ENCODE measurements around the gene KANK3. TPM values are rescaled to one million over a fixed set of nuclear protein-coding genes. Genes with fewer than 3 reads are reported as not detected.
A peak's percentile ranks its signal among the peaks of the same experiment; 100 is the strongest.

Gene KANK3
- 10 to 100 TPM in 1 of 3 donors, 1 to 10 TPM in 2; 2.0 to 10.1 (median 3.3) TPM for total RNA-seq
- long read RNA-seq, donor 1, transcript KANK3-201 (11 exons, 2,787 nt): major isoform, 55 of 97 reads
- long read RNA-seq, donor 1, partial matches to known transcripts: 19 of 97 reads
- long read RNA-seq, donor 1, other reads (novel, unspliced or antisense): 23 of 97 reads
- long read RNA-seq, donor 2, partial matches to known transcripts: 1 of 2 reads
- long read RNA-seq, donor 2, other reads (novel, unspliced or antisense): 1 of 2 reads

DNA sequence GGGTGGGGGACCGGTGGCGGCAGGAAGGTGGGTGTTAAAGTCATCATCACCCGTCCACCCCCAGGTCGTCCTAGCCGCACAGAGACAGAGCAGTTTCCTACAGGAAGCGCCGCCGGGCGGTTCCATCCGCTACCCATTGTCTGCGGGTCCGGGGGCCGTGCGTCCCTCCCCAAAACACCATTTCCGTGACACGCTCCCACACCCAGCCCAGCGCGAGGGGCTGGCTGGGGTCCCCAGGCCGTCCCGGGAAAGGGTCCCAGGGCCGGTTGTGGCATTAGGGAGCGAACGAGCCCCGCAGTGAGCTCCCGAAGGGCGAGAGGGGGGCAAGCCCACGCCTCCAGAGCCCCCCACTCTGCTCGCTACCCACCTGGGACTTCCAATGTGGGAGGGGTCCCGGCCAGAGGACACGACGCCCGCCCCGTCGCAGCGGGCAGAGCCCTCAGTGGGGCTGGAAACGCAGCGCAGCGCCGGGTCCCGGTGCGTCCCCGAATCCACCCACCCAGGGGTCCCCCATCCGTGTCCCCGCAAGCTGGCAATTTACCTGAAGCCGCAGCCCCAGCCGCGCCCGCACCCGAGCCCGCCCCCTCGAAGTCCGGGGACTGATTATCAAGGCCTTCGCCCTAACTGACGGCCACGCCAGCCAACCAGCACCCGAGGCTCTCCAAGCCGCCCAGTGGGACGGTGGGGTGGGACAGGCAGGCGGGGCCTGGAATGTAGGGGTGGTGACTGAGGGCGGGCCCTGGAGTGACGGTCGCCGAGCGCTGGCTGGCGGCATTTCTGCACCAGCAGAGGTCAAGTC, at the start of gene KANK3:
KANK3 (minus strand) TSS at position 579 of the 799 bp plus-strand sequence. CDS start 5,434 bp downstream, outside the sequence.
- DNase-seq (peak; percentile 97 to 98 (median 97)), ATAC-seq (peak; percentile 100)
- TF ChIP-seq, protein P1, sequence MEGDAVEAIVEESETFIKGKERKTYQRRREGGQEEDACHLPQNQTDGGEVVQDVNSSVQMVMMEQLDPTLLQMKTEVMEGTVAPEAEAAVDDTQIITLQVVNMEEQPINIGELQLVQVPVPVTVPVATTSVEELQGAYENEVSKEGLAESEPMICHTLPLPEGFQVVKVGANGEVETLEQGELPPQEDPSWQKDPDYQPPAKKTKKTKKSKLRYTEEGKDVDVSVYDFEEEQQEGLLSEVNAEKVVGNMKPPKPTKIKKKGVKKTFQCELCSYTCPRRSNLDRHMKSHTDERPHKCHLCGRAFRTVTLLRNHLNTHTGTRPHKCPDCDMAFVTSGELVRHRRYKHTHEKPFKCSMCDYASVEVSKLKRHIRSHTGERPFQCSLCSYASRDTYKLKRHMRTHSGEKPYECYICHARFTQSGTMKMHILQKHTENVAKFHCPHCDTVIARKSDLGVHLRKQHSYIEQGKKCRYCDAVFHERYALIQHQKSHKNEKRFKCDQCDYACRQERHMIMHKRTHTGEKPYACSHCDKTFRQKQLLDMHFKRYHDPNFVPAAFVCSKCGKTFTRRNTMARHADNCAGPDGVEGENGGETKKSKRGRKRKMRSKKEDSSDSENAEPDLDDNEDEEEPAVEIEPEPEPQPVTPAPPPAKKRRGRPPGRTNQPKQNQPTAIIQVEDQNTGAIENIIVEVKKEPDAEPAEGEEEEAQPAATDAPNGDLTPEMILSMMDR (IDR thresholded peaks at IDR 0.05): no peak
- Histone ChIP-seq H3K4me3 (no peak within 1 kb of the TSS), H3K4me1 (ENCODE audit: low read depth) (peaks cover 3% of the 10 kb centered on the region), H3K36me3 (ENCODE audit: low read depth) (no peaks in the 10 kb centered on the region), H3K9me3 (no peaks in the 10 kb centered on the region)
- intact Hi-C loops (cut with DNase I, micrococcal nuclease): no loop called here

DNA sequence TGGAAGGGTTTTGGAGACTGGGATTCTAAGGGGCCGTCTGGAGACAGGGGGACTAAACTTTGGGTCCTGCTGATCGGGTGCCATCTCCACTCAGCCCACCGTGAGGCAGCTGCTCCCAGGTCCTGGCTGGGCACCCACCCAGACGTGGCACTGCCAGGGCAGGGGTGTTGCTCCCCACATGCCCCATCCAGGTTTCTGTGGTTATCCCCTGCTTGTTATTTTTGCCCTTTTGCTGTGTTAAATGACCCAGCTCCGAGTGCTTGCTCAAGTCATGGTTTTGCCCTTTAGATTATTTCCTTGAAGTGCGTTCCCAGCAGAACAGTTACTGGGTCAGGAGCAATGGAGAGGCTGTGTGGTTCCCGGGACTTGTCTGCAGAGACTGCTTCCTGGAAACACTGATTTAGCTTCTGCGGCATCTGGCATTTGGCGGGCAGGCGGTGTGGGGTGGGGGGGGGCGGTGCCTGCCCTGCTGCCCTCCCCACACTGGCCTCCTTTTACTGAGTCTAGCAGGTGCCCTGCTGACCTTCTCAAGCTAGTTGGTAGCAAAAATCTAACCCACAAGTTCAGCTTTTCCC, 49.0 kb upstream of the KANK3 start:
- peak in 2 of 3 donors; percentile 35 to 46 for DNase-seq
- Histone ChIP-seq H3K4me3 (no peak overlapping the region), H3K4me1 (ENCODE audit: low read depth) (peaks cover 37% of the 10 kb centered on the region), H3K9me3 (no peaks in the 10 kb centered on the region), H3K36me3 (ENCODE audit: low read depth) (no peaks in the 10 kb centered on the region)
- ATAC-seq: no peak
- intact Hi-C loops (cut with DNase I, micrococcal nuclease): no loop called here
- TF ChIP-seq, protein P1 (IDR thresholded peaks at IDR 0.05): no peak

DNA sequence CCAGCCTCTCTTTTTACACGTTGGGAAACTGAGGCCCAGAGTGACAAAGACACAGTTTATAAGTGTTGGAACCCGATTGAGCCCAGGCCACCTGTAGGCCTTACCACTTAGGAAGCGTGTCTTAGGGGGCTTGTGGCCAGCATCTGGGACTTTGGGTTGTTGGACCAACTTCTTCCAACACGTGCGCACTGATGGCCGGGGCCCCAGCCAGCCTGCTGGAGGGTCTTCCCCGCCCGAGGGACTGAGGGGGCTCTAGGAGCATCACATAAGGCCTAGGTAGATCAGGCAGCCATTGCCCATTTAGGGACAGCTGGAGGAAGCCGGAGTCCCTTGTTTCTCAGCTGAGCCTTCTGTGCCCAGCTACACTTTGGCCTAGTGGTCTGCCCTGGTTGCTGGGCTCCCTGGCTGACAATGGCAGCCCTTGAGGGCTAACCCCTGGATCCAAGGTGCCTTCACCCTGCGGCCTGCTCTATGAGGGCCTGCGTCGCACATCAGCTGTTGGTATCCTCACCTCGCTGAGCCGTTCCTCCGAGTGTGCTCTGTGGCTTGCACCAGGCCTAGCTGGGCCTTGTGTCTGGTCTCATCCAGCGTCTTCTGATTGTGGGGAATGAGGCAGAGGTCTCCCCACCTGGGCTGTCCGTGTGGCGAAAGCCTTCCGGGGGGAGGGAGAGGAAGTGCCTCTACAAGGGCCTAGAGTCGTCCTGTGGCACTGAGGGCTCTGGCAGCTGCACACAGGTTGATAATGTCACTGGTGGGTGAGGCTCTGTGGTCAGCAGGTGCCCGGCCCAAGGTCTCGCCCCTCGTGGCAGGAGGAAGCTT, 48.3 kb upstream of the KANK3 start:
- Histone ChIP-seq H3K4me3 (no peak overlapping the region), H3K9me3 (no peaks in the 10 kb centered on the region), H3K36me3 (ENCODE audit: low read depth) (no peaks in the 10 kb centered on the region), H3K4me1 (ENCODE audit: low read depth) (peaks cover 32% of the 10 kb centered on the region)
- DNase-seq: peak in 2 of 3 donors; percentile 53 to 66
- intact Hi-C loops (cut with DNase I, micrococcal nuclease): no loop called here
- ATAC-seq: no peak
- TF ChIP-seq, protein P1 (IDR thresholded peaks at IDR 0.05): no peak

DNA sequence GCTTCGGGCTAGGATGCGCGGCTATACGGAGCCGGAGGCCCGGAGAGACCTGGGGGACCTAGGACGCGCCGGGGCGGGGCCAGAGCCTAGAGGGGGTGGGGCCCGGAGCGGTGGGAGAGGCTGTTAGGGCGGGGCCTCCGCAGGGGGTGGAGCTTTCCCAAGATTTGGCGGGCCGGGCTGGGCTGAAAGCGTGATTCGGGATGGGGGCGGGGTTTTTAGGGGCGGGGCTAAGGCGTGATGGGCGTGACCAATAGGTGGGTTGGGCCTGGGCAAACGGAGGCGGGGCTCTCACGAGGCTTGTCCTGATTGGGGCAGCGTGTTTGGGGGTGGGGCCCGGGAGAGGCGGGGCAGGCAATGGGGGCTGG, 47.5 kb upstream of the KANK3 start:
- peak overlapping the region; percentile 67 for H3K4me3 ChIP-seq
- peak; percentile 96 to 99 (median 98) for DNase-seq

More for the DNA sequence above, 47.5 kb upstream of the KANK3 start:
- Histone ChIP-seq H3K9me3 (no peaks in the 10 kb centered on the region), H3K36me3 (ENCODE audit: low read depth) (no peaks in the 10 kb centered on the region), H3K4me1 (ENCODE audit: low read depth) (peaks cover 32% of the 10 kb centered on the region)
- peak; percentile 88 for ATAC-seq
- TF ChIP-seq, protein P1 (IDR thresholded peaks at IDR 0.05): no peak
- intact Hi-C loops (cut with DNase I, micrococcal nuclease): no loop called here

Measured in mucosa of descending colon (tissue), 3 donors.